Stimulated activated CD8-positive, alpha-beta memory T cell treated with anti-CD3 and anti-CD28 coated beads, Interleukin-4, amount 100 ng/mL, for 24 hours (primary cell): Measurements from ENCODE around the gene SH2D6.

Experiments used
- DNase-seq: peaks from one replicate; pipeline ENCODE4 v3.0.0-alpha.2; 2020; ENCODE audit warnings: low read depth

SH2D6 gene

GRCh38 chr2:85439986-85440385 lies 21.5 kb downstream of the SH2D6 start:
- no peak for DNase-seq

DNA sequence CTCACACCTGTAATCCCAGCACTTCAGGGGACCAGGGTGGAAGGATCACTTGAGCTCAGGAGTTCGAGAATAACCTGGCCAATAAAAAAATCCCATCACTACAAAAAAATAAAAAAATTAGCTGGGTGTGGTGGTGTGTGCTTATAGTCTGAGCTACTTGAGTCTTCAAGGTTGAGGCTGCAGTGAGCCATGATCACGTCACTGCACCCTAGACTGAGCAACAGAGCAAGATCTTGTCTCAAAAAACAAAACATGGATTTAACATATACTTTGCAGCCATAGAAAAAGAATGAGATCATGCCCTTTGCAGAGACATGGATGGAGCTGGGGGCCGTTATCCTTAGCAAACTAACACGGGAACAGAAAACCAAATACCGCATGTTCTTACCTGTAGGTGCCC lies 22.2 kb downstream of the SH2D6 start:
- DNase-seq, result no peak

DNA sequence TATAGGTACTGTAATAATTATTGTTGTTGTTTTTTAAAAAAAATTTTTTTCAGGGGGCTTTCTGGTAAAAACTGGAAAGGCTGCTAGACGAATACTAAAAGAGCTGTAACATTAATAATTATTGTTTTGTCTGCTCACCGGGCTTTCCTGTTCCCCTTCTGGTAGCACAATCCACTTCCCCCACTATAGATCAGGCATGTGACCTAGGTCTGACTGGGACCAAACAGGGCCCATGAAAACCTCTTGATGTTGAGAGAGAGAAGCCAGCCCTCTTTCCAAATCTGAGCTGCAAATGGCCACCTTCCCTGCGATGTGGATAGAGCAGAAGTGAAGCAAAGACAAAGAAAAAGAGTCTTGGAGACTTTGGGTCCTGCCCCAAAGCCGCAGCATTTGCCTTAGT lies 23.4 kb downstream of the SH2D6 start:
- no peak for DNase-seq

DNA sequence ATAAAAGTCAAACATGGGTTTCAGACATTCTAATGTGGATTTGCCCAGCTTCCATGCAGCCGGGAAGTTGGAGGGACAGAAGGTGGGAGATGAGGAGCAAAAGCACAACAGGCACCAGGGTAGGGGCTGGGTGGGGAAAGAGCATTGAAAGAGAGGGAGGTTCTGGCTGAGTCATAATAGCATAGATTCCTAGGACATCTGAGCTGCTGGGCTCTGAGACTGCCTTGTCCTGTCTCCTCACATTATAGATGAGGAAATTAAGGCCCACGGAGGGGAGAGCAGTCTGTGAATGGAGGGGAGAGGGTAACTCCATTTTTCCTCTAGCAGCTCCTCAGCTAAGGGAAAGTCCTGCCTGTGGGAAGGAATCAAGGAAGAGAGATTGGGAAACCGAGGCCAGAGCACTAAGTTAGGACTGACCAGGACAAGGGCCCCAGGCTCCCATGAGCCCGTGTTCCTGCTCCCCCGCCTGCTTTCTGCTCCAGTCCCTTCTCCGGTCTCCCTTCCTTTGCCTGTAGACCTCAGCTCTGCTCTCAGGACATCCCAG lies 26.2 kb downstream of the SH2D6 start:
- DNase-seq, result no peak

DNA sequence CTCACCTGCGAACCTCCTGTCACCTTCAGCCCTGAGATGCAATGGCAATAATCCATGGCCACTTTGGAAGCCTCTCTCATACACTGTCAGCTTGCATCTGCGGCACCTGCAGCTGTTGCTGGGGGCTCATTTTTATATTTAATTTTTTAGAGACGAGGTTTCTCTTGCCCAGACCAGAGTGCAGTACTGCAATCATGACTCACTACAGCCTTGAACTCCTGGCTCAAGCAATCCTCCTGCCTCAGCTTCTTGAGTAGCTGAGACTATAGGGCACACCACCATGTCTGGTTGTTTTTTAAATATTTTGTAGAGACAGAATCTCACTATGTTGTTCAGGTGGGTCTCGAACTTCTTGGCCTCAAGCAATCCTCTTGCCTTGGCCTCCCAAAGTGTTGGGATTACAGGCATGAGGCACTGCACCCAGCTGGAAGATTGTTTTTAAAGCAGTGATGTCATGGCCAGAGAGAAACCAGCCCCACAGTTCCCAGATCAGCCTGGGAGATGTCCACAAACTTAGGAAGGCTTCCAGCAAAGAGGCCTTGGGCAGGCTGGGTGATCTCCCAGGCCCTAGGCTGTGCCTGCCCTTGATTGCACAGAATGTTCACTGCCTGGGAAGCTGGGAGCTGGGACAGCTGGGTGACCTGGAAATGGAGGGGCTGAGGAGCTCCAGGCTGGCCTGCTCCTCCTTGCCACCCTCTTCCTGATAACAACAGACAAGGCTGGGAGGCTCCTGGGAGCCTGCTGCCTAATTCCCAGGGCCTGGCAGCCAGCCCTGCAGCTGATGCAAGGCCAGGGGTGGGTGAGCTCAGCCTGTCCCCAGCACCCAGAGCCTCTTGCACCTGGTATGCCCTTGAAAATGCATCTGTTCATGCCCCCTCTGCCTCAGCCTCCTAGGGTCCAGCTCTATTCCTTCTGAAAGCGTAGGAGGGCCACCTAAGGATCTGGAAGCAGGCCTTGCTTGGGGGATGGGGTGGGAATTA lies 27.1 kb downstream of the SH2D6 start:
- DNase-seq, result no peak

GRCh38 chr2:85446296-85447221 lies 28.0 kb downstream of the SH2D6 start:
- DNase-seq, result no peak

DNA sequence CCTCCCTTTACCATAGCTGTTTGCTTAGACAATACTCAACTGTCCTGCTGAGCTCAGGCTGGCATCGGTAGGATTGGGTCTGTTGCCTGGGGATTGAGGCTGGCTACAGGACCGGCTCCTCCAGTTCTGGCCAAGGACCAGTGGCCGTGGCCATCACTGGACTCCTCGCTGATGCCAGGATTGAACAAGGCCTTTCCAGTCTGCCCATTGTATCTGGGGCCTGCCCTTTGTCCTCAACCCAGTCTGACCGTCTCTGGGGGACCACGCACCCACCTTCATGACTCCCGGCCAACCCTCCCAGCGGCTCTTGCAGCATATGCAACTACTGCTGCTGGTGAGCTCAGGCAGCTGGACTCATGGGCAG lies 28.7 kb downstream of the SH2D6 start:
- DNase-seq, result no peak

- no peak for DNase-seq
These were observed 30.1 kb downstream of the SH2D6 start for GRCh38 chr2:85448461-85449213.

DNA sequence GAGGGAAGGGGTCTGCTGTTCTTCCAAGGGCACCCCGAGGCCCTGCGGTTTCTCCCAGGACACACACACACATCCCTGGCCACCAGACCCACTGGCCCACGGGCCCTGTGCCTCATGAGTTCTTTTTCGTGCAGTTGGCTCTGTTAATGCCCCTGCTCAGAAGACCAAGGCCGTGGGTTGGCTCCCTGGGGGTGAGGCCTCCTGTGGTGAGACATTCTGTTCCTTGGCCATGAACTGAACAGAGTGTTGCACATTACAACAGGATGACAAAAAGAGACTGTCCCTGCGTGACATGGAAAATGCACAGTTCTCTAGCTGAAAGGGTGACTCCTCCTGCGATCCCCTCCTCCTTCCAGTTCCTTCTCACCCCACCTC lies 30.7 kb downstream of the SH2D6 start:
- no peak for DNase-seq

- no peak for DNase-seq
These were observed 33.7 kb downstream of the SH2D6 start for GRCh38 chr2:85452237-85452636.

GRCh38 chr2:85453571-85453970 lies 35.1 kb downstream of the SH2D6 start:
- DNase-seq, result no peak

DNA sequence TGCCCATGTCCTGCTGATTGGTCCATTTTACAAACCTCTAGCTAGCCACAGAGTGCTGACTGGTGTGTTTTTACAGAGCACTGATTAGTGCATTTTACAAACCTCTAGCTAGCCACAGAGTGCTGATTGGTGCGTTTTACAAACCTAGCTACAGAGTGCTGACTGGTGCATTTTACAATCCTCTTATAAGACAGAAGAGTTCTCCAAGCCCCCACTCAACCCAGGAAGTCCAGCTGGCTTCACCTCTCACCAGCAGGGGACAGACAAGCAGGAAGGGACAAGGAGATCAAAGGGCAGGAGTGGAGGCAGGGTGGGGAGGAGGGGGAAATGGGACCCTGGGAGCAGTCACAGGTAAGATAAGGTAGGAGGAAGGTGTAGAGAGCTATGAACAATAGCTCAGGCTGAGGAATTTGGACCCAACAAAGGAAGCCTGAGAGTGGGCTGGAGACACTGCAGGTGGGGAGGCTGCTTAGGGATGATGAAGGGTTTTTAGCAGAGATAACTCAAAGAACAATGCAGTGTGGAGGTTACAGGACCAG lies 37.1 kb downstream of the SH2D6 start:
- DNase-seq, result no peak

- DNase-seq, result no peak
These were observed 38.5 kb downstream of the SH2D6 start for GRCh38 chr2:85457043-85457442.

DNA sequence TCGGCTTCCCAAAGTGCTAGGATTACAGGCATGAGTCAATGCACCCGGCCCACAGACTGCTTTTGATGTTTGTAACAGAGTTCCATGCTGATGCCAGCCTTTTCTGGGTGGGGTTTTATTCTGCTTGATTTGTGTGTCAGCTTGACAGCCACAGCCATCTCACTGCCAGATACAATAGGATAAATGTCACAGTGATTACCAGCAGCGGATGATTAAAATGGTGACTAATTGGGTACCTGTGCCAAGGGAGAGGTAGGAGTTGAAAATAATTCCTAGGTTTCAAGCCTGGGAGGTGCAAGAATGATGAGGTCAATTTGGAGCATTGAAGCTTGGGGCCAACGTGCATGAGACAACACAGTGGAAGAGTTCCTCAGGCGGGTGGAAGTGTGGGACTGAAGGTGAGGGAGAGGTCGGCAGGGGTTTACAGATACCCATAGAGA lies 39.4 kb downstream of the SH2D6 start:
- DNase-seq, result no peak

- DNase-seq, result no peak
These were observed 40.4 kb downstream of the SH2D6 start for GRCh38 chr2:85458601-85459563.

- no peak for DNase-seq
These were observed 41.3 kb downstream of the SH2D6 start for GRCh38 chr2:85459771-85460170.

DNA sequence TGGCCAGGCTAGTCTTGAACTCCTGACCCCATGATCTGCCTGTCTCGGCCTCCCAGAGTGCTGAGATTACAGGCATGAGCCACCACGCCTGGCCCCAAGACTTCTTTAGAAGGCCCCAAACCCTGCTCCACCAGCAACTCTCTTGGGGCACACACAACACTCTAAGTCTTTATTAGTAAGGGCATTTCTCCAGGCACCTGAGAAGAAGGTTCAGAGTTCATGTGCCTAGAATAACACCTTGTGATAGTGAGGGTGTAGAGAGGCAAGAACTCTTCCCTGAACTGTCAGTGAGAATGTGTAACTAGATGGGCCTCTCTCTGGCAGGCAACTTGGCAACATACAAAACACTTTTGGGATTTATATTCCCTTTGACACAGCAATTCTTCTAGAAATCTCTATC lies 43.8 kb downstream of the SH2D6 start:
- no peak for DNase-seq

DNA sequence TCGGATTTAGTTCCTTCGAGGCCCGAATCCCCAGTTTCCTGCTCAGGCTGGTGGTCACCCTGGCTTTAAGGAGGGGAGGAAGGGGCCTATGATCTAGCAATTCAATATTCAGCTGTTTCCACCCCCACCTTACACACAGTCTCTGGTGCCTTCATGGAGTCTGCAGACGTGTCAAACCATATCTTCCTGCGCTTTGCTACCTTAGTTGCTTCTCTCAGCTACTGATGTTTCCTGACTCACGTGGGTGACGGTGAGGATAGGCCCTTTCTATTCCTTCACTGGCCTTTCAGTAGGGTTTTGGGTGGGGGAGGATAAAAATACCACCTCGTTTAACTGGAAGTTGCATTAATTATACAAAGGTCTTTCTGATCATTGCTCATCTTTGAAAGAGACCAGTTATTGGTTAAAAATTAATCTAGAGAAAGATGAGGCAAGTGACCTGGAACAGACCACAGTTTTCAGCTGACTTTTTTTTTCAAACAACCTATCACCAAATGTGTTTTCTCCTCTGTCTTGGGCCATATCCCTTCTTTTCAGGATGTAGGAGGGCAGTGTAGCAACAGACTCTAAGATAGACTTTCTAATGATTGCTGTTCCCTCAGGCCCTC lies 49.7 kb downstream of the SH2D6 start:
- no peak for DNase-seq

DNA sequence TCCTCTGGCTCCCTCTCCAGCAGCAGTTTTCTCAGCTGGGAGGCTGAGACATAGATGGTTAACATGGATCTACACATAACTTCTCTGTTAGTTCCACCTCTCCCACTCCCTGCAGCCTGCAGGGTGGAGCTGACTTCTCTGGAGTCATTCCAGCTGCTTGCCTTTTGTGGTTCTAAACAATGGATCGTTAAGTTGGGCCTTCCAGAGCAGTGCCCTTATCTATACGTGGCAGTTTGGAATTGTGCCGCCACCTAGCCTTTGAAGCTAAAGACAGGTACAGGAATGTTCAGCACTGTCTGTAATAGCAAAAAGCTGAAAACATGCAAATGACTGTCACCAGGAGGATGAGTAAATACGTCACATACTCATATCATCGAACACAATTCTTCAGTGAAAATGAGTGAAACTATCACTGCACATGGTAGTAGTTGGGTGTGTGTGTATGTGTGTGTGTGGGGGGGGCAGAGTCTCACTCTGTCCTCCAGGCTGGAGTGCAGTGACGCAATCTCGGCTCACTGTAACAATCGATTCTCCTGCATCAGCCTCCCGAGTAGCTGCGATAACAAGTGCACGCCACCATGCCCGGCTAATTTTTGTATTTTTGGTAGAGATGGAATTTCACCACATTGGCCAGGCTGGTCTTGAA lies 50.3 kb downstream of the SH2D6 start:
- DNase-seq, result no peak
